Right lobe of liver (tissue), 6 donors: ENCODE results near the gene DHRSX. TPM values are rescaled to one million over a fixed set of nuclear protein-coding genes. Genes with fewer than 3 reads are reported as not detected.
"Not testable (repeated sequence)": the region's sequence is repeated elsewhere in the genome, so short reads cannot be mapped to it uniquely, and the experiment has no call there.

Experiments
- ATAC-seq, 4 donors: fragments of 200-7000 bp; cut with Tn5 transposase; one replicate each; pipeline ENCODE4 v1.9.1; 2020; ENCODE audit warnings: mild to moderate bottlenecking in 4 of 4, moderate library complexity in 4 of 4
- DNase-seq, 3 donors: peaks; one replicate each; pipeline ENCODE4 v3.0.0-alpha.2; 2020
- H3K27ac ChIP-seq, 3 donors: fragments of 200-600 bp; one replicate each; pipeline ENCODE4 v1.8.0; 2022
- H3K27me3 ChIP-seq, 2 donors: fragments of 200-600 bp; one replicate each; pipeline ENCODE4 v1.8.0; 2022
- H3K36me3 ChIP-seq, 4 donors: fragments of 200-600 bp; sonication (generic) in 1 of 4; one replicate each; pipeline versions ENCODE4 v1.5.1 to v1.8.0; 2017 to 2022; ENCODE audit warnings: control low read depth in 1 of 4
- H3K4me1 ChIP-seq, 4 donors: fragments of 200-600 bp; sonication (generic) in 1 of 4; one replicate each; pipeline versions ENCODE4 v1.5.1 to v1.8.0; 2017 to 2022; ENCODE audit warnings: control low read depth in 1 of 4
- H3K4me3 ChIP-seq, 3 donors: fragments of 200-600 bp; one replicate each; pipeline ENCODE4 v1.8.0; 2022
- H3K9me3 ChIP-seq, 4 donors: fragments of 200-600 bp; sonication (generic) in 1 of 4; one replicate each; pipeline versions ENCODE4 v1.5.1 to v1.8.0; 2017 to 2022; ENCODE audit warnings: control low read depth in 1 of 4
- CTCF ChIP-seq, 4 donors: fragments of 200-600 bp in 3 of 4; fragments of 450-650 bp in 1 of 4; IDR thresholded peaks; one replicate each; pipeline versions ENCODE4 v1.5.1 to v1.8.0; 2016 to 2022; ENCODE audit warnings: antibody characterized with exemption in 4 of 4, mild to moderate bottlenecking in 2 of 4
- POLR2A ChIP-seq: fragments of 450-650 bp; IDR thresholded peaks from one replicate; pipeline ENCODE4 v1.6.1; 2017; ENCODE audit warnings: antibody characterized with exemption, mild to moderate bottlenecking
- WGBS: methylation state at CpG from one replicate; pipeline ENCODE4 v1.1.6; 2018; ENCODE audit warnings: low coverage, low lambda C conversion rate; ENCODE audit not compliant: insufficient coverage; ENCODE audit errors: missing lambda C conversion rate; 5-methylcytosine and 5-hydroxymethylcytosine counted together
- intact Hi-C, 2 donors: fragments of 100-400 bp; cut with DNase I; formaldehyde crosslinking; loops; one replicate each; pipeline versions ENCODE4 v1.11.2 to v1.14.1; 2022
- total RNA-seq, 6 experiments: library from RNA; depleted of rRNA in 2 of 6; stranded (reverse); fragments of >200 nt in 2 of 6; fragmentation: NEBNext Ultra II Directional in 3 of 6; extraction: Animal tissue kit (Norgen Biotek cat#: 25700) in 3 of 6; gene quantifications; one replicate each; pipeline versions ENCODE4 v1.1.0 to v1.2.4, GENCODE V29; 2016 to 2023
- donor health status: DM: no; HTN: yes; CAD: no.
- donor health status: DM: no; HTN: no; CAD: no.
- donor health status: DM: no; HTN: no; CAD: no.
- donor health status: DM: no; HTN: yes; CAD: no.
- donor health status: DM: no; HTN: yes; CAD: no.

Gene DHRSX
- total RNA-seq, 6 experiments from 2014 or later: 15.6 to 34.5 (median 29.0) TPM

DNA sequence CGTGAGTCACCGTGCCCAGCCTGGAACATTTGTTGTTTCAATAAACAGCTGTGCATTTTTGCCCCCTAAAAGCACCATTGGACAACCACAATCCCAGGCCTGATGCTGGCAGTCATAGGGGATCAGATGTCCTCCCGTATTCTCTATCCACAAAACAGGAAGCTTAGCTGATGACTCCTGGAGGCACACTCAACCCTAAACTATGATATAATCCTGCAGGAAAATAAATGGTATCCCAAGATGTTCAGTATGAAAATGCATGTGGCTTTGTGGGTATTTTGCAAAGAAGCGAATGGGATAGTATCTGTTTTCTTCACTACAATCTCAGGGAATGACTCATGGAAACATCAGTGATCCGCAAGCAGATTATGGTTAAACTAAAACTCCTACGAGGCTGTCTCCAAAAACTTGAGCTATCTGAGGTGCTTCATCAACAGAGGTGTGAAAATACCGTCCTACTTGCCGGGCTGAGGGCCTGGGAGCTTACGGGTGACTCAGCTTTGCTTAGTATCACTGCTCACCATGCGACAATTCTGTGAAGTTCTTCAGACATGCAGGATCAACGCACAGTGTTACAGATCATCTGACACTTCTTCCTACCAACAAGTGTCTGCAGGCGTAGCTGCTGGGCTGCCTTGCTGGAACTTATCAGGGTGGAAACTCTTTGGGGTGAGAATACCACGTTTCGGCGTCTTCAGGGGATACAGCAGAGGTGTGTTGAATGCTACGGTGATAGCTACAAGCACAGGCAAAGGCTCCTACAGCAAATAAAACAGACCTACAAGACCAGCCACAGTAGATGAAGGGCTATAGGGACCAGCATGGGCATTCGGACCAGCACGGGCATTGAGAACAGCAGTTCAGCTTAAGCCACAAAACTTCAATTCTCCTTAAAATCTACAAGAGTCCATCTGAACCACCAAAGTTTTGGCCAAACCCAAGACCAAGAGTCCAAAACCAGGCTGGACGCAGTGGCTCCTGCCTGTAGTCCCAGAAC lies 148.5 kb downstream of the DHRSX start:
- intact Hi-C loops: no loop called here
- no peak for ATAC-seq
- H3K36me3 ChIP-seq: no peaks in the 10 kb centered on the region
- DNase-seq: no peak
- no peak overlapping the region for H3K4me3 ChIP-seq
- H3K4me1 ChIP-seq: no peaks in the 10 kb centered on the region
- WGBS: 86% methylated on average over 8 of the region's 19 CpGs
- H3K9me3 ChIP-seq: no peaks in the 10 kb centered on the region
- no peaks in the 10 kb centered on the region for H3K27me3 ChIP-seq
- no peak overlapping the region for H3K27ac ChIP-seq
- TF ChIP-seq CTCF (IDR thresholded peaks at IDR 0.05) (no peak), POLR2A (no peak)

- DNase-seq: no peak
- intact Hi-C loops: no loop called here
Observed at GRCh38 chrX:2351321-2351720, 149.5 kb downstream of the DHRSX start.

DNA sequence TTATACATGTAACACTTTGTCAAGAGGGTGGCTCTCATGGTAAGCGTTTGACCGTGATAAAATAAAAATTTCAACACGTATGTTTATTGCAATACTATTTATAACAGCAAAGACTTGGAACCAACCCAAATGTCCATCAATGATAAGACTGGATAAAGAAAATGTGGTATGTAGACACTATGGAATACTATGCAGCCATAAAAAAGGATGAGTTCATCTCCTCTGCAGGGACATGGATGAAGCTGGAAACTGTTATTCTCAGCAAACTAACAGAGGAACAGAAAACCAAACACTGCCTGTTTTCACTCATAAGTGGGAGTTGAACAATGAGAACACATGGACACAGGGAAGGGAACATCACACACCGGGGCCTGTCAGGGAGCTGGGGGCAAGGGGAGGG lies 150.1 kb downstream of the DHRSX start:
- ATAC-seq, DNase-seq, H3K36me3 ChIP-seq, H3K27ac ChIP-seq, H3K4me1 ChIP-seq, H3K4me3 ChIP-seq, H3K27me3 ChIP-seq, intact Hi-C loops, H3K9me3 ChIP-seq: not testable (repeated sequence)
- WGBS: 80% methylated on average over 4 of the region's 4 CpGs

More at GRCh38 chrX:2351321-2351720, 149.5 kb downstream of the DHRSX start:
- Histone ChIP-seq H3K9me3 (no peaks in the 10 kb centered on the region), H3K27ac (no peak overlapping the region), H3K4me1 (no peaks in the 10 kb centered on the region), H3K4me3 (no peak overlapping the region), H3K27me3 (no peaks in the 10 kb centered on the region), H3K36me3 (no peaks in the 10 kb centered on the region)
- ATAC-seq: peak in 2 of 4 donors; percentile 21 to 41
- TF ChIP-seq POLR2A (no peak), CTCF (IDR thresholded peaks at IDR 0.05) (no peak)

DNA sequence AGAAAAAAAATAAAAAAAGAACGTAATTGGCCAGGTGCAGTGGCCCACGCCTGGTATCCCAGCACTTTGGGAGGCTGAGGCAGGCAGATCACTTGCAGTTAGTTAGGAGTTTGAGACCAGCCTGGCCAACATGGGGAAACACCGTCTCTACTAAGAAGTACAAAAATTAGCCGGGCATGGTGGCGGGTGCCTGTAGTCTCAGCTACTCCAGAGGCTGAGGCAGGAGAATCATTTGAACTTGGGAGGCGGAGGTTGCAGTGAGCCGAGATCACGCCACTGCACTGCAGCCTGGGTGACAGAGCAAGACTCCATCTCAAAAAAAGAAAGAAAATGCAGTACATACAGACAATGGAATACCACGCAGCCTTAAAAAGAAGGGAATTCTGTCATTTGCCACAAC lies 150.7 kb downstream of the DHRSX start:
- H3K27me3 ChIP-seq, DNase-seq, H3K27ac ChIP-seq, intact Hi-C loops, H3K4me1 ChIP-seq, H3K36me3 ChIP-seq, H3K9me3 ChIP-seq, ATAC-seq, H3K4me3 ChIP-seq: not testable (repeated sequence)
- 97% methylated on average over 7 of the region's 9 CpGs for WGBS

- intact Hi-C loops: no loop called here
- TF ChIP-seq CTCF (IDR thresholded peaks at IDR 0.05): no peak
- no peak for TF ChIP-seq POLR2A
- Histone ChIP-seq H3K4me3 (no peak overlapping the region), H3K9me3 (no peaks in the 10 kb centered on the region), H3K27me3 (no peaks in the 10 kb centered on the region), H3K27ac (no peak overlapping the region), H3K4me1 (no peaks in the 10 kb centered on the region), H3K36me3 (no peaks in the 10 kb centered on the region)
- no peak for ATAC-seq
- WGBS: 87% methylated on average over 5 of the region's 5 CpGs
- DNase-seq: no peak
Observed at GRCh38 chrX:2348211-2348610, 152.6 kb downstream of the DHRSX start.
